Keratinocyte (primary cell): ENCODE measurements around the gene CACNA1C. TPM values are rescaled to one million over a fixed set of nuclear protein-coding genes. Genes with fewer than 3 reads are reported as not detected.

Source experiments
- DNase-seq: peaks from one replicate; pipeline ENCODE4 v3.0.0-alpha.2; 2011; ENCODE audit warnings: low read depth, missing footprints, low spot score
- FAIRE-seq: peaks from 2 replicates; lab custom pipeline; 2011; peaks lifted over from hg19 to GRCh38; lab: Jason Lieb, UNC
- H2AFZ ChIP-seq: 2 replicates; pipeline ENCODE4 v1.6.0; 2012; ENCODE audit warnings: low read length, control low read depth, inconsistent platforms; ENCODE audit not compliant: control insufficient read depth
- H3K27ac ChIP-seq: 2 replicates; pipeline ENCODE4 v1.5.1; 2011; ENCODE audit warnings: low read length; ENCODE audit not compliant: control insufficient read depth, insufficient read depth
- H3K27me3 ChIP-seq: 3 replicates; pipeline ENCODE4 v1.6.0; 2011; ENCODE audit warnings: low read length; ENCODE audit not compliant: control insufficient read depth, insufficient read depth; ENCODE audit errors: extremely low read depth
- H3K36me3 ChIP-seq, 2 experiments: 2 replicates in 1 of 2; 3 replicates in 1 of 2; pipeline ENCODE4 v1.5.1; 2011; ENCODE audit warnings: low read length in 2 of 2, mild to moderate bottlenecking in 1 of 2; ENCODE audit not compliant: control insufficient read depth in 2 of 2, insufficient read depth in 2 of 2; ENCODE audit errors: extremely low read depth in 1 of 2
- H3K4me1 ChIP-seq: 3 replicates; pipeline ENCODE4 v1.5.1; 2011; ENCODE audit warnings: low read length; ENCODE audit not compliant: control insufficient read depth, insufficient read depth; ENCODE audit errors: extremely low read depth
- H3K4me2 ChIP-seq: 3 replicates; pipeline ENCODE4 v1.6.0; 2011; ENCODE audit warnings: low read depth, low read length; ENCODE audit not compliant: control insufficient read depth, insufficient read depth; ENCODE audit errors: extremely low read depth
- H3K4me3 ChIP-seq, 3 experiments: fragments of 200-600 bp in 1 of 3; sonication (generic) in 1 of 3; 2 replicates in 2 of 3; 3 replicates in 1 of 3; pipeline ENCODE4 v1.5.1; 2011 to 2016; ENCODE audit warnings: low read length in 3 of 3, mild to moderate bottlenecking in 3 of 3, control low read depth in 2 of 3, inconsistent platforms in 1 of 3, low read depth in 1 of 3, mixed read lengths in 1 of 3, mixed run types in 1 of 3, moderate library complexity in 1 of 3; ENCODE audit not compliant: control insufficient read depth in 2 of 3, insufficient read depth in 2 of 3; ENCODE audit errors: extremely low read depth in 1 of 3
- H3K79me2 ChIP-seq: 2 replicates; pipeline ENCODE4 v1.6.0; 2012; ENCODE audit warnings: low read length; ENCODE audit not compliant: control insufficient read depth, insufficient read depth
- H3K9ac ChIP-seq: 3 replicates; pipeline ENCODE4 v1.6.0; 2011; ENCODE audit warnings: low read length; ENCODE audit not compliant: control insufficient read depth, insufficient read depth; ENCODE audit errors: extremely low read depth
- H3K9me1 ChIP-seq: 3 replicates; pipeline ENCODE4 v1.6.0; 2011; ENCODE audit warnings: low read length; ENCODE audit not compliant: control insufficient read depth, insufficient read depth; ENCODE audit errors: extremely low read depth
- H3K9me3 ChIP-seq: 2 replicates; pipeline ENCODE4 v1.5.1; 2012; ENCODE audit warnings: low read depth, low read length; ENCODE audit not compliant: control insufficient read depth
- H4K20me1 ChIP-seq: 3 replicates; pipeline ENCODE4 v1.6.0; 2011; ENCODE audit warnings: low read length; ENCODE audit not compliant: control insufficient read depth, insufficient read depth; ENCODE audit errors: extremely low read depth
- CTCF ChIP-seq, 3 experiments: IDR thresholded peaks in 1 of 3; conservative IDR thresholded peaks in 1 of 3; optimal IDR thresholded peaks in 1 of 3; 2 replicates in 2 of 3; 3 replicates in 1 of 3; pipeline versions ENCODE3 to v1.5.1; 2011; ENCODE audit warnings: low read length in 3 of 3, mild to moderate bottlenecking in 3 of 3, moderate library complexity in 2 of 3, control low read depth in 1 of 3, inconsistent platforms in 1 of 3; ENCODE audit not compliant: insufficient read depth in 2 of 3; ENCODE audit errors: extremely low read depth in 1 of 3
- EZH2 ChIP-seq: IDR thresholded peaks from one replicate; pipeline ENCODE4 v1.6.1; 2012; ENCODE audit warnings: inconsistent platforms, mild to moderate bottlenecking, low read length, moderate library complexity
- dilution Hi-C: fragments of 300-500 bp; cut with MboI; formaldehyde crosslinking; loops from one replicate; pipeline ENCODE4 v1.7.0; 2020; ENCODE audit warnings: low sequenced_read_pairs; ENCODE audit not compliant: extremely low pct_ligation_motif_present
- polyA plus RNA-seq, 5 experiments: library from polyadenylated mRNA; depleted of rRNA in 3 of 5; stranded (reverse) in 3 of 5; stranded (forward) in 1 of 5; unstranded in 1 of 5; fragments of >200 nt; gene quantifications; 1 replicate in 1 of 5; 2 replicates in 3 of 5; 3 replicates in 1 of 5; pipeline versions ENCODE4 v1.2.1 to v1.2.3, GENCODE V29; 2011 to 2012; ENCODE audit warnings: missing spikeins in 2 of 5, low read depth in 1 of 5, low replicate concordance in 1 of 5

Gene CACNA1C
- polyA plus RNA-seq, 1 donor (not counting 4 experiments of a cell fraction or from before 2014, with no cell fraction given): not detected

- Histone ChIP-seq H2AFZ (no peak overlapping the region), H3K4me1 (no peaks in the 10 kb centered on the region), H3K4me3 (no peak overlapping the region), H3K9ac (no peak overlapping the region), H3K9me3 (no peaks in the 10 kb centered on the region), H3K36me3 (no peaks in the 10 kb centered on the region), H3K9me1 (no peaks in the 10 kb centered on the region), H3K27ac (no peak overlapping the region), H3K27me3 (no peaks in the 10 kb centered on the region), H4K20me1 (no peaks in the 10 kb centered on the region), H3K79me2 (no peaks in the 10 kb centered on the region), H3K4me2 (no peak overlapping the region)
- TF ChIP-seq CTCF (optimal IDR thresholded peaks at IDR 0.05 in 1 of 3, IDR thresholded peaks at IDR 0.05 in 1 of 3, conservative IDR thresholded peaks at IDR 0.05 in 1 of 3; ENCODE audit: extremely low read depth in 1 of 3, insufficient read depth in 2 of 3, low read length in 3 of 3) (no peak), EZH2 (no peak)
- FAIRE-seq (no peak), DNase-seq (no peak)
- dilution Hi-C loops: no loop called here
These were observed 190.5 kb downstream of the CACNA1C start for GRCh38 chr12:2243275-2243674.

GRCh38 chr12:2244013-2244861 is 191.4 kb downstream of the CACNA1C start:
- H3K4me3 ChIP-seq: no peak overlapping the region
- H3K9me1 ChIP-seq: no peaks in the 10 kb centered on the region
- no peaks in the 10 kb centered on the region for H3K4me1 ChIP-seq
- H3K4me2 ChIP-seq: no peak overlapping the region
- no peak for TF ChIP-seq EZH2
- TF ChIP-seq CTCF (optimal IDR thresholded peaks at IDR 0.05 in 1 of 3, IDR thresholded peaks at IDR 0.05 in 1 of 3, conservative IDR thresholded peaks at IDR 0.05 in 1 of 3; ENCODE audit: extremely low read depth in 1 of 3, insufficient read depth in 2 of 3, low read length in 3 of 3): no peak
- FAIRE-seq (no peak), DNase-seq (no peak)
- H3K36me3 ChIP-seq: no peaks in the 10 kb centered on the region
- H3K27me3 ChIP-seq: no peaks in the 10 kb centered on the region
- no peaks in the 10 kb centered on the region for H3K79me2 ChIP-seq
- no peak overlapping the region for H3K27ac ChIP-seq
- H4K20me1 ChIP-seq: no peaks in the 10 kb centered on the region
- H2AFZ ChIP-seq: no peak overlapping the region
- dilution Hi-C loops: no loop called here
- H3K9me3 ChIP-seq: no peaks in the 10 kb centered on the region
- H3K9ac ChIP-seq: no peak overlapping the region
